GM12872 (cell line): Measurements from ENCODE around the gene SPAG16.

ENCODE experiments used
- TF ChIP-seq, protein P1 (sequence below): IDR thresholded peaks from 3 replicates; pipeline ENCODE4 v1.5.1; 2011; ENCODE audit warnings: low read depth, mild to moderate bottlenecking, low read length, moderate library complexity; ENCODE audit not compliant: insufficient read depth

SPAG16 gene

DNA sequence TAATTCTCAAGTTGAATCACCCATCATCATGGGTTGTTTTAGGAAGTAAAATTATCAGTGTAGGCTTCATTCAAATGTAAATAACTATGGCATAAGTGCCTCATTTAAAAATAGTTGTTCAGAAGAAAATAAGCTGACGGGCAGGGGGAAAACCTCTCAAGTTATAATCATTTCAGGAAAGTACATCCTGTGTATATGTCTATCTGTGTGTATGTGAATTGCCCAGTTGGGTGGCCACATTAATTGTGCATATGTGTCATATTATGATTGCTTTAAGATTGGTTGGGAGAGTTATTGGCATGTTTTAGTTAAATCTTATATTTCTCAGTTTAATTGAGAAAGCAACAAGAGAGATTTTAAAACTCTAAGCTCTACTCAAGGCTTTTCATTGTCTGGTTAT, 843.8 kb downstream of the SPAG16 start:
- TF ChIP-seq, protein P1, sequence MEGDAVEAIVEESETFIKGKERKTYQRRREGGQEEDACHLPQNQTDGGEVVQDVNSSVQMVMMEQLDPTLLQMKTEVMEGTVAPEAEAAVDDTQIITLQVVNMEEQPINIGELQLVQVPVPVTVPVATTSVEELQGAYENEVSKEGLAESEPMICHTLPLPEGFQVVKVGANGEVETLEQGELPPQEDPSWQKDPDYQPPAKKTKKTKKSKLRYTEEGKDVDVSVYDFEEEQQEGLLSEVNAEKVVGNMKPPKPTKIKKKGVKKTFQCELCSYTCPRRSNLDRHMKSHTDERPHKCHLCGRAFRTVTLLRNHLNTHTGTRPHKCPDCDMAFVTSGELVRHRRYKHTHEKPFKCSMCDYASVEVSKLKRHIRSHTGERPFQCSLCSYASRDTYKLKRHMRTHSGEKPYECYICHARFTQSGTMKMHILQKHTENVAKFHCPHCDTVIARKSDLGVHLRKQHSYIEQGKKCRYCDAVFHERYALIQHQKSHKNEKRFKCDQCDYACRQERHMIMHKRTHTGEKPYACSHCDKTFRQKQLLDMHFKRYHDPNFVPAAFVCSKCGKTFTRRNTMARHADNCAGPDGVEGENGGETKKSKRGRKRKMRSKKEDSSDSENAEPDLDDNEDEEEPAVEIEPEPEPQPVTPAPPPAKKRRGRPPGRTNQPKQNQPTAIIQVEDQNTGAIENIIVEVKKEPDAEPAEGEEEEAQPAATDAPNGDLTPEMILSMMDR: no peak

DNA sequence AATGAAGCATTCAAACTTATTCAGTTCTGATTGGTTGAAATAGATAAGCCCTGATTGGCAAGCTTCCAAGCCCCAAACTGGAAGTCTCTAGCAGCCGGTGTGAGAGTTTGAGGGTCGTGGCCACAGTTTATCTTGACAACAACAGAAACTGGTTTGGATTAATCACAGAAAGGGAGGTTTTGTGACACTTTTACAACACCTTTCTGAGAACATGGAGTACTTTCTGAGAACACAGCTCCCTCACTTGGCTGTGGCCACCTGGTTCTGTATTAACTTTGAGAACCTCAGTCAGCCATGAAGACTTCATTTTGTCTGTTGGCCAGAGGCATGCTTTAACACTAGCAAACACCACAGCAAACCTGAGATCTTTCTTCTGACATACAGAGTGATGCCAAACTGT, 845.9 kb downstream of the SPAG16 start:
- TF ChIP-seq, protein P1: no peak

DNA sequence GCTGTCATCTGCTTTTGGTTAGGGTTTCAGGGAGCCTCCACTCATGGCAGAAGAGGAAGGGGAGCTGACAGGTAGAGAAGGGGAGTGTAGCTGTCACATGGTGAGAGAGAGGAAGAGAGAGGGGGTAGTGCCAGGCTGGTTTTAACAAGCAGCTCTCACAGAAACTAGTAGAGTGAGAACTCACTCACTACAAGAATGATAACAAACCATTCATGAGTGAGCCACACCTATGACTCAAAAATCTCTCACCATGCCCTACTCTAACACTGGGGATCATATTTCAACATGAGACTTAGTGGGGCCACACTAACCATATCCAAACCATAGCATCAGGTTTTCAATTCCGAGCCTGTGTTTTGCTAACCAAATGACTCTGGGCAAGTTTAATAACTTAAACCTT, 851.7 kb downstream of the SPAG16 start:
- TF ChIP-seq, protein P1: no peak

DNA sequence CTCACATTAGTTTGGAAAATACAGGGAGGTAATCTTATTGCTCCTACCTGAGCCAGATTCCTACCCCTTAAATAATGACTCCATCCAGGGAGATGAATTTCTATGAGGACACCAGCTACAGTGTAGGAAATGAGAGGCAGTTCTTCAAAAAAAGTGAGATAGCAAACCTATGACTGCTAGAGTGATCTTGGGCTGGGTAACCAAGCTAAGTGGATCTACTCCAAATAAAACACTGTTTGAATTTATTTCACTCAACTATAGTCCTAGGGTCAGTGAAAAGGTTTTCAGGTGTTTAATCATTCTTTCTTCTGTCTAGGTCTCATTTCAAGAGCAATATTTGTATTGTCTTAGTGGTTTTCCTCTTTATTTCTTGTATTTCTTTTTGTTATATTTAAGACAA, 854.5 kb downstream of the SPAG16 start:
- TF ChIP-seq, protein P1: no peak

DNA sequence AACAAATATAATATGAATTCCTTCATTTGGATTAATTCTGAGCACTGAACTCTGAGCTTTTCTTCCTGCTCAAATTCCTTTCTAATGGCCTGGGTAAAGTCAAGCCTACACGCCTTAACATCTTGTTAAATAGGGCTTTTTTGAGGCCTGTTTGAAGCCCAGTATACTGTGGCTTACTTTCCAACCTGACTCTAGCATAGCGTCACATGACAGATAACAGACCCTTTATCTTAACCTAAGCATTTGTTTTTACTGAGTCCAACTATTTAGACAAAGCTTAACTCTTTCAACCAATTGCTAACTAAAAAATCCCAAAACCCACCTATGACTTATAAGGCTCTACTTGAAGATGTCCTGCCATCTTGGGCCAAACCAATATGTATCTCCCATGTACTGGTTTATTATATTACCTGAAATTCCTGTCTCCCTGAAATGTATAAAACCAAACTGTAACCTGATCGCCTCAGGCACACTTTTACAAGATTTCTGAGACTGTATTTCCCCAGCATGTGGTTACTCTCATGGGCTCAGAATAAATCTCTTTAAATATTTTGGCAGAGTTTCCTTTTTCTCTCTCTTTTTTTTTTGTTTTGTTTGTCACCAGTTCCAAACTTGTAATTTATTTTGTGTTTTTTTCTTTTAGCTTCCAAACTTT, 855.5 kb downstream of the SPAG16 start:
- TF ChIP-seq, protein P1: no peak

DNA sequence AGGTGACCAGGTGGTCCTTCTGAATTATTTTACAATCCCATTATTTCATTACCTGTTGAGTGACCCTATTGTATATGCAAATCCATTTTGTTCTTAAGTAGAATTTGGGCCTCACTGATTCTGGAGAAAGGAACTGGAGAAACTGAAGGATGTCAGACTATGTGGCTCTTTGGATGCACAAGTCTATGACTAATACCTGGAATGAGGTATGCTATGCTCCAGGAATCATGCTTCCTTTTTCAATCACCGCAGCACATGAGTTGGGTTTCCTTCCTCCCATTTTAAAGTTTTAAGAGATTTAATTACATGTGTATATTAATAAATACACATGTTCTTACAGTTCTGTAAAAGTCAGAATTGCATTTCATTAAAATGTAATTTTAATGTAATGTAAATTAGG, 872.7 kb downstream of the SPAG16 start:
- TF ChIP-seq, protein P1: no peak

DNA sequence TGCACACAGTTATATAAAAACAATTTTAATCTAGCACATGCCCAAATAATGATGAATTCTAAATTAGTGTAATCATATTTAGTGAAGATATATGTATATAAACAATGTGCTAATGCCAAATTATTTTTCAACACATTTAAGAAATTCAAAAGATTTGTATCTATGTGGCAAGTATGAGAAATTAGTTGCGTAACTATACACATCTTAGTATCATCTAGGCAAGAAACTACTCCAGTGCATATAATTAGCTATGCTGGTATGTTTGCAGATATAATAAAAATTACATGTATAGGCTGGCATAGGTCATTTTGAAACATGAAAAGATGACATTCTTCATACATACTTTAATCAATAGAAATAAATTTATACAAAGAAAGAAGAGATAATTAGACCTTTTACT, 874.6 kb downstream of the SPAG16 start:
- TF ChIP-seq, protein P1: no peak
